Activated CD4-positive, CD25-positive, alpha-beta regulatory T cell treated with anti-CD3 and anti-CD28 coated beads, Interleukin-2, amount 50 U/mL, for 24 hours (primary cell): ENCODE data around the gene INPP5J.
"Not testable (repeated sequence)": the region's sequence is repeated elsewhere in the genome, so short reads cannot be mapped to it uniquely, and the experiment has no call there.

Experiments used
- ATAC-seq, 2 donors: fragments of 150-1000 bp; cut with Tn5 transposase; one replicate each; pipeline ENCODE4 v1.10.0; 2021; ENCODE audit warnings: mild to moderate bottlenecking in 1 of 2, moderate library complexity in 1 of 2

The INPP5J gene, protein sequence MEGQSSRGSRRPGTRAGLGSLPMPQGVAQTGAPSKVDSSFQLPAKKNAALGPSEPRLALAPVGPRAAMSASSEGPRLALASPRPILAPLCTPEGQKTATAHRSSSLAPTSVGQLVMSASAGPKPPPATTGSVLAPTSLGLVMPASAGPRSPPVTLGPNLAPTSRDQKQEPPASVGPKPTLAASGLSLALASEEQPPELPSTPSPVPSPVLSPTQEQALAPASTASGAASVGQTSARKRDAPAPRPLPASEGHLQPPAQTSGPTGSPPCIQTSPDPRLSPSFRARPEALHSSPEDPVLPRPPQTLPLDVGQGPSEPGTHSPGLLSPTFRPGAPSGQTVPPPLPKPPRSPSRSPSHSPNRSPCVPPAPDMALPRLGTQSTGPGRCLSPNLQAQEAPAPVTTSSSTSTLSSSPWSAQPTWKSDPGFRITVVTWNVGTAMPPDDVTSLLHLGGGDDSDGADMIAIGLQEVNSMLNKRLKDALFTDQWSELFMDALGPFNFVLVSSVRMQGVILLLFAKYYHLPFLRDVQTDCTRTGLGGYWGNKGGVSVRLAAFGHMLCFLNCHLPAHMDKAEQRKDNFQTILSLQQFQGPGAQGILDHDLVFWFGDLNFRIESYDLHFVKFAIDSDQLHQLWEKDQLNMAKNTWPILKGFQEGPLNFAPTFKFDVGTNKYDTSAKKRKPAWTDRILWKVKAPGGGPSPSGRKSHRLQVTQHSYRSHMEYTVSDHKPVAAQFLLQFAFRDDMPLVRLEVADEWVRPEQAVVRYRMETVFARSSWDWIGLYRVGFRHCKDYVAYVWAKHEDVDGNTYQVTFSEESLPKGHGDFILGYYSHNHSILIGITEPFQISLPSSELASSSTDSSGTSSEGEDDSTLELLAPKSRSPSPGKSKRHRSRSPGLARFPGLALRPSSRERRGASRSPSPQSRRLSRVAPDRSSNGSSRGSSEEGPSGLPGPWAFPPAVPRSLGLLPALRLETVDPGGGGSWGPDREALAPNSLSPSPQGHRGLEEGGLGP

DNA sequence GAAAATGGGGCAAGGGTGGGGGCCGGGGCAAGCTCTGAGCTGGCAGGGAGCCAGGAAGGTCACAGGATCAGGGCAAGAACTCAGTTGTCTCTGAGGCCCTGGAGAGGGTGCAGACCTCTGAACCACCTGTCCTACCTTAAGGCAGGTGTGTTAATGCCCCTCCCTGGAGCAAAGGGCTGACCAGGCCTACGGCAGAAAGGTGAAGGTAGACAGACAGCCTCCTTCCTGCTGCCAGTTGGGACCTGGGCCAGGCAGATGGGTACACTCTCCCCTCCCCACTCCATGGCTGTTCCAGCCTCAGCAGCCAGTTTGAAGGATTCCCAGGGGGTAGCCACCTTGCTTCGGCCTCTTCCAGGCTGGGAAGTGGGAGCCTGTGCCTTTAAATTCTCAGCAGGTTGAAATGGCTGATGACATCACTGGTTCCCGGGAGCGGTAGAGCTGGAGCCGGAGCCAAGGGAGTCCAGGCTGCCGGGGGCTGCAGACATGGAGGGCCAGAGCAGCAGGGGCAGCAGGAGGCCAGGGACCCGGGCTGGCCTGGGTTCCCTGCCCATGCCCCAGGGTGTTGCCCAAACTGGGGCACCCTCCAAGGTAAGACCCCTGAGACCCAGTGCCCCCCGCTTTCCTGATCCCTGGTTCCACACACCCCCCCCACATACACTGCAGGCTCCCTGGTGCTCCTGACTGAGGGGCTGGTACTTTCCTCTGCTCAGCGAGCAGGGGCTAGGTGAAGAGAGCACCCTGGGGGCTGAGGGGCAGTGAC, at the start of gene INPP5J:
Gene INPP5J, plus strand, starts transcription at position 435 of the 760 bp plus-strand sequence. Its CDS starts 49 bp downstream, at position 484.
- ATAC-seq: no peak

DNA sequence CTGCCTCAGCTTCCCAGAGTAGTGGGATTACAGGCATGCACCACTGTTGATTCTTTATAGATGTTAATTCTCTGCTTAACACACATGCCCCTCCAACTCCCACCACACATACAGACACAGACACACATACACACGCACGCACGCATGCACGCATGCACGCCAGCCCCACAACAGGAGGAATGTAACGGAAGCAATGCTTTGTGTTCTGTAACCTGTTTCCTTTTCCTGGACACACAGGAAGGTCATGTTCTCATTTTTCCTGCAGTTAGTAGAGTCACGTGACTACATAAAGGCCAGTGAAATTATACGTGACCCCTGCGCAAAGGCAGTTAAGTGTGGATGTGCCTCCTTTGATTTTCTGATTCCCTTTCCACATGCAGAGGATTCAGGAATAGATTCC, 49.6 kb upstream of the INPP5J start:
- not testable (repeated sequence) for ATAC-seq

DNA sequence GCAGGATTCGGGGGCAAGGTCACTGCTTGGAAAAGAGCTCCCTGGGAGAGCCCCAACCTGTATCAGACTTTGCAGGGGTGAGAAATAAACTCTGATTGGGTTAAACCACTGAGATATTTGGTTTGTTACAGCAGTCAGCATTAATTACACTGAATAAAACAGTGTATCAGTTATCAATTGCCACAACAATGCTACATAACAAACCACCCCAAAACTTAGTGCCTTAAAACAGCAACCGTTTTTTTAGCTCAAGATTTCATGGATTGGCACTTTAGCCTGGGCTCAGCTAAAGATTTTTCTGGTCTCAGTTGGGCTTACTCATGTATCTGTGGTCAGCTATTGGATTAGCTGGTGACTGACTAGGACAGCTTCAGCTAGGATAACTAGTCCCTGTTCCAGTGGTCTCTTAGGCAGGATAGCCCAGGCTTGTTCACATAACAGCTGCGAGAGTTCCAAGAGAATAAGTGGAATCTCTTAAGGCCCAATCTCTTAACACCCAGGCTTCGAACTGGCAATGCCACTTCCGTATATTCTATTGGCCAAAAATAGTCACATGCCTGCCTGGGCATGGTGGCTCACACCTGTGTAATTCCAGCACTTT, 49.1 kb upstream of the INPP5J start:
- ATAC-seq: not testable (repeated sequence)

DNA sequence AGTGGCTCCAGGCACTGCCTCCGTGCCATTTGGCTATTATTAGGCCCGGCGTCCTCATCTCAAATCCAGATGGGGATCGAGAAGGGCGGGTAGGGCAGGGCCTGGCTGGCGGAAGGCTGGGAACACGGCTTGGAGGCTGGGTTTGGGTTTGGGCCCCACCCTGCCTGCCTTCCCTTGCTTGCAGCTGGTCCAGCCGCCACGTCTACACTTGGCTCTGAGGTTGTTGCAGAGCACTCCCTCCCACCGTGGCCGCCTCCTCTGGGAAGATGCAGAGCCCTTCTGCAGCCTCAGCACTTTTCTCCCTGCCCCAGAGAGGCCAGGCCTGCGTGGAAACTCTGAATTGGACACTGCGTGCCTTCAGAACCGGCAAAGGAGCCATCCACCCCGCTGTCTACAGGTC, 46.8 kb upstream of the INPP5J start:
- ATAC-seq: no peak

DNA sequence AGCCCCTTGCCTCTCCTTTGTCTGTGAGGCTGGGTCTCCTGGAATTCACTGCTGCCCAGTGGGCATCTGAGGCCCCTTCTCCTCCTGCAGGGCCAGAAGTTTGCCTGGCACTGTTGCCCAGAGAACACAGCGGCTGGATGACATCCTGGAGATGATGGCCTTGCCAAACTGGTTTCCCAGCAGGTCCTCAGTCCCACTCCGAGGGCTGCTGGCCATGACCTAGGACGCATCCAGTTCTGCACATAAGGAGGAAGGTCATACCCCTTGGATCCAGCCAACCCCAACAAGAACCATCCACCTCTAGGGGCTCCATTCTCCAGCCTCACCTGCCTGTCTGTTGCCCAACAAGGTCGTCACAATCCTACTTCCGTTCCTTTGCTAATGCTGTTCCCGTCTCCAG, 45.1 kb upstream of the INPP5J start:
- no peak for ATAC-seq

DNA sequence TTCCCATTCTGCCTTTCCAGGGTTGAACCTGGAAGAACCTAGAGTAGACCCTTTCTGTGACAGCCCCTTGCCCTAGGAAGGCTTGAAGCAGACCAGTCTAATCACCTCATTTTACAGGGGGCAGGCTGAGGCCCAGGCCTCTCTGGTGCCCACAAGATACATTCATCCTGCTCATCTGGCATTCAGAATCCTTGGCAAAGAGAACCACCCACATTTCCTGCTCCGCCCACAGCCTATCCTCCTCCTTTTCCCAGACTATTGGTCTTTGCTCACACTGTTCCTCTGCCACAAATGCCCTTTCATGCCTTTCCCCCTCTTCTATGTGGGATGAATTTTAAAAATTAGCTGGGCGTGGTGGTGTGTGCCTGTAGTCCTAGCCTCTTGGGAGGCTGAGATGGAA, 44.4 kb upstream of the INPP5J start:
- ATAC-seq: not testable (repeated sequence)

DNA sequence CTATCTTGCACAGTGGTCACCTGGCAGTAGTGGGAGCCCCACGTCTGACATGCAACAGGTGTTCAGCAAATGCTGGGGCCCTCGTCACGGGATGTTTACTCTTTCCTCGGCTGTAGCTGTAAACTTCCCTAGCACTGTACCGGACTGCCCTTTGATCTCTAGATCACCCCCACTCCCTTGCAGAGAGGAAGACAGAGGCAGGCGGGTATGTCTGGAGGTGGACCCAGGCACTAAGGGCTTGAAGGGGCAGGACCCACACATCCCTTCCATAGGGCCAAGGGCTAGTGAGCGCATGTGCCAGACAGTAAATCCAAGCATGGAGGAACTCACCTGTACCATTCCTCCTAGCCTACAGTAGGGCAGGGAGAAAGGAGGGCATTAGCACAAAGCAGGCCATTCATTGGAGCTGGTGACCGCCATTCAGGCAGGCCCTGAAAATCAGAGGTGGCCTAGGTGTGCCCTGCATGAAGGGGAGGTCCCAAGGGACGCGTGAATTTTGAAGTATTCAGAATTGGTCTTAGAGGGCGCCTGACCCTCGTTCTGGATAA, 43.6 kb upstream of the INPP5J start:
- no peak for ATAC-seq

DNA sequence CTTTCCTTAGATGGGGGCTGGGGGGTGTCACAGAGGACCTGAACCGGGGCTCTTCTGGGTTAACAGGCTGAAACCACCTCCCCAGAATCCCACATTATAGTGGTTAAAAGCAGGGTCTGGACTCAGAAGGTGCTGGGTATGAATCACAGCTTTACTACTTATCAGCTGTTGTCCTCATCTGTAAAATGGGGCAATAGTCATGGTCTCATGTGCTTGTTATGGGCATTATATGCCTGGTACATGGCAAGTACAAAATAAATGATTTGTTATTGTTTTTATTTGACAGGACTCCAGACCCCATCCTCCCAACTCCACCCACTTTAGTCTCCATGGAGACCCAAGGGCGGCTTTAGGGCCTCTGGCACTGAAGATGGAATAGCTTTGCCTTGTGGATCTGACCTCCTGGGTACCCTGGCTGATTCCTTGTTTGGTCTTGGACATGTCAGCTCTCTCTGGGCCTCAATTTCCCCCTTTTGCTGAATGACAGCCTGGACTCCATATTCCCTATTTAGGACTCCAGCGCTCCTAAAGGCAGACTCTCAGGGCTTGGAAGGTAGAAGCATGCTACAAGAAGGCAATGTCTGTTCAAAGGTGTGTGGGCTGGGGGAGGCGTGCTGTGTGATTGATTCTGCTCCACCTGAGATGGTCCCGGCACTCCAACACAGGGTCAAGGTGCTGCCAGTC, 42.5 kb upstream of the INPP5J start:
- ATAC-seq: no peak

DNA sequence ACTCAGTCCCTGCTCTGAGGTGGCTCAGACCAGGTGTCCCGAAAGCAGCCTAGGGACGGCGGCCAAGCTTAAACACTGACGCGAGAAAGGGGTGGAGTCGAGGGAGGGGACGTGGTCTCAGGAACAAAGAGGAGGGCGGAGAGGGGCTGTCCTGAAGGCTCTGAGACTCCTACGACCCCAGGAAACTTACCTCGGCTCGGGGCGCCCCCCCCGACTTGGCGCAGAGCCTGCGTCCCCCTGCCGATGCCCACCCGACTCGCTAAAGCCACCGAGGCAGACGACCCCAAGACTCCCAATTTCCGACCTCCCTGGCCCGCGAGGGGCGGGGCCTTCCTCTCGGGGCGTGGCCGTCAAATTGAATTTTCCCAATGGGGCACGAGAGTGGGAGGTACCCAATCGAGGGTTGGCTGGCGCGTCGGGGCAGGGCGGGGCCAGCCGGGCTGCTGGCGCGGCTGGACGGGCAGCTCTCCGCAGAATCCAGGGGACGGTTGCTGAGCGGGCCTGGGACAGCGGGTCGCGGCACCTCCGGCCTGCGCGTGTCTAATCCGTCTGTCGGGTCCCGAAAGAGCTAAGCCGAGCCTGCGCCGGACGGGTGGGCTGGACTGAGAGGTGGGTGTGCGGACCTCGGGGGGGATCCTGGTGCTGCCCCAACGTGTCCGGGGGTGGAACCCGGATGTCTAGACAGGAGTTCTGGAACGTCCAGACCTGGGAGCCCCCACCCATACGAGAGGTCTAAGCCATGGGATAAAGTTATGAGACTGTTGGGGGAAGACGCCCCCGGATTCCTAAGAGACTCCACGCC, 41.7 kb upstream of the INPP5J start, which contains the start of gene SMTN:
Gene SMTN, plus strand, starts transcription at position 471 of the 802 bp plus-strand sequence. CDS start 1,941 bp downstream, outside the sequence.
- peak; percentile 63 to 66 for ATAC-seq

DNA sequence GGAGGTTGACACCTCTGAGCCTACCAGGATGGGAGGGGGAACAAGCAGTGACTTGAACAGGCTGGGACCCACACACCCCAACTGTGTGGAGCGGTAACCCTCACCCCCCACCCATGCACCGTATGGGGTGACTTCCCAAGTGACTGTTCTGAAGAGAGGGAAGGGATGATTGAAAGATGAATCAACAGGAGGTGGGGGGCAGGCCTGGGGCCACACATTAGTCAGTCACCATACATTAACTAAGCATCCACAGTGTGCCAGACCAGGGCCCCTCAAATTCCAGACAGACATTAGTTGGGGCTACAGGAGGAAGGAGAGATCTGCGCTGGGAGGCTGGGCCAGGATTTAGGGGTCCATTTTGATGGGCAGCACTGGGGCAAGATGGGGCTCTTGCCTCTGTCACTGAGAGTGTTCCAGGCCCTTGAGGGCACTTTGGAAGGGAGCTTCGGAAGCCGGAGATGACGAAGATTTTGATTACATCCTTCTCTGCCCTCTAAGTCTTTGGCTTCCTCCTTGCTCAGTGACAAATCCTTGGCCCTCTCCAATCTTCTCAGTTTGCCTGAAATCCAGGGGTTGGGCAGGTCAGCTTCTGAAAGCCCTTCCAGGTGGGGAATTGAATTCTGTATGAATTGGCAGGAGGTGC, 40.7 kb upstream of the INPP5J start:
- ATAC-seq: peak in 1 of 2 donors; percentile 11

DNA sequence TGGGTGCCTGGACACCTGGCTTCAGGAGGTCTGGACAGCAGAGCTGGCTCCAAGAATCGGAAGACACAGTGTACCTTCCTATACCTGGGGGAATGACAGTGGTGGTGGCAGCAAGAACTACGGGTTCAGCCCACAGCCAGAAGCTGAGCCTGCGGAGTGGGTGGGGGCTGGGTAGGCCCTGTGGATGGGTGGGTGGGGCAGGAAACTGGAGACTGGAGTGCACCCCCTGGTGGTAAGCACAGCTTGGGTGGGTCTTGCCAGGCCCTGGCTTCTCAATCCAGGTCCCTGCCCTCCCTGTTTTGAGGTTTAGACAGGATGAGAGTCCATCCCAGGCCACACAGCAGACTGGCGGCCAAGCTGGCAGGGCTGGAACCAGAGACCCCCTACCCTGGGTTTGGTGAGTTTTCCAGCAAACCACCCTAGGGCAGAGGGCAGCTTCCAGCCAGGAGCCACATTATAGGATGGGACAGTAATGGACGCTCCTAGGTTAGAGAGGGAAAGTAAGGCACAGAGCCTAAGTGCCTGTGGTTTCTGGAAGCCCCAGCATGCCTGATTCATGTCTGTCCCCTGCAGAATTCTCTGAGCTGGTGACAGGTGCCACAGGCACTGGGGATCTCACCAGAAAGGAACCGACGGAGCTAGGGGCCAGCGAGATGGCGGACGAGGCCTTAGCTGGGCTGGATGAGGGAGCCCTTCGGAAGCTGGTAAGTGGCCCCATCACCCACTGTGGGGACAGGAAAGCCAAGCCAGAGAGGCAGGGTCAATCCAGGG, 40.0 kb upstream of the INPP5J start:
- ATAC-seq: no peak

DNA sequence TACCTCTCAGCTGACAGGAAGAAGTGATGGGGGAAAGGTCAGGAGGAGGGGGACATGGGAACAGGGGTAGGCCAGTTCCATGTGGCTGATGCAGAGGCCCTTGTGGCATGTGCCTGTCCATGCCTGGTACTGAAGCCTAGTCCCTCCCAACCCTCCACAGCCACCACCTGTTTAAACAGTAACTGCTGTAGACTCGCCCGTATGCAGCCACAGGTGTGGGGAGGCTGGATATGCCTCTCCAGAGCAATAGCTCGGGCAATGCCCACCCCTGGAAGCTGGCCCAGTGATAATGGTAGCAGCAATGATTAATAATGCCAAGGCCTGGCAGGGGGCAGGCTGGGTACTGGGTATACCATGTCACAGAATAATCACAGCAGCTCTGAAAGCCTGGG, 39.4 kb upstream of the INPP5J start:
- ATAC-seq: no peak

DNA sequence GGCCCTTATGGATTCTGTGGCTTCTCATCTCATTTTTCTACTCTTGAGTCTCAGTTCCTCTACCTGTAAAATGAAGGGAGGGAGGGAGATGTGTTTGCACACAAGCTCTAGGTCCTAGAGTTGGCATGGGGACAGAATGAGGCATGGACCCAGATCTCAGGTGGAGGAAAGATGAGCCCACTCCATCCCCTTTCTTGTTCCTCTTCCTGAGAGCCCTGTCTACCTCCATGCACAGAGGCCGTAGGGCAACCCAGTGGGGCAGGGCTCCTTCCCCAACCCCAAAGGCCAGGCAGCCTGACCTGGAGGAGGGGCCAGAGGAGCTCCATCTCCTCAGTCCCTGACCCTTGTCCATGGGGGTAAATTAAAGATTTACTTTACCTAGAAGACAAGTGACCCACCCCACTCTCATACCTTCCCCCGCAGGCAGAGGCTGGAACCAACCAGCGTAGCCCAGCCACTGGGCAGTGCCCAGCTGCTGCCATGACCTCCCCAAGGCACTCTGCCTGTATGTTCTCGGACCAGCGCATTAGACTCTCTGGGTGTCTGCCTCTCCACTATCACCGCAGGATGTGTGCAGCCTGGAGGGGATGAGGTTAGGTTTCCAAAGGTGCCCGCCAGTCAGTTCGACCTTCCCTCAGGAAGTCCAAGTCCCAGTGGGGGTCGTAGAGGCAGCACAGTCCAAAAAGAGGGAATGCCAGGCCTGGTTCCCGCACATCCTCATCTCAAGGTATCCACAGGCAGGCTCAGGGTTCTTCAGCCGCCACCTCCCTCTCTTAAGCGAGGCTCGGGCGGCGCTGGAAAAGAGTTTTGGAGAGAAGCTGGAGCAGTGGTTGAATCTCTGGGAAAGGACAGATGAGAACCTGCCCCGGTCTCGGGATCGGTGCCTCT, 38.6 kb upstream of the INPP5J start:
- ATAC-seq: peak in 1 of 2 donors; percentile 2

DNA sequence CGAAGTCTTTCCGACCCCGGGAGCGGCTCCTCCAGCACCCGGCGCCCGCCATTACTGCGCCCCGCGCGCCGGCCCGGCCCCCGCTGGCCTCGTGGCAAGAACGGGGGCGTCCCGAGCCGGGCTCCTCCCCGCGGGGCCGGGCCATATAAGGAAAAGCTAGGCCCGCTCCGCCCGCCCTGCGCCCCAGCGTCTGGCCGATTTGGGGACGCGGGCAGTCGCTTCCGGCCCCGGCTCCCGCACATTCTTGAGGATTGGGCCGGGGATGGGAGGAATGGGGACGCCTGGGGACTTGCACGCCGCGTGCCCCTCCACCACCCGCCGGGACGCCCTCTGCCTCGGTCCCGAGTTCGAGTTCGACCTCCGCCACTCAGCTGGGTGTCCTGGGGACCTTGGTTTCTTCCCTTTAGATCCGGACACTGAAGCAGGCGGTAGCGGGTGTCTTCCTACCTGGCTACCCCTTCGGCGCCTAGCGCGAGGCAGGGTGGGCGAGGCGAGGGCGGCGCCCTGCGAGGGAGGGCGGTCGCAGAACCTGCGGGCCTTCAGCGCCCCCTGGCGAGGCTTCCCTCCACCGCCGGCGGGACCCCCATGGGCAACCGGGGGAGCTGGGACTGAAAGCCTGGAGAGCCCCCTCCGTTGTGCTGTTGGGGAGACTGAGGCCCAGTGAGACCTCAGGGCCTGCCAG, 37.8 kb upstream of the INPP5J start:
- peak; percentile 88 to 89 for ATAC-seq

DNA sequence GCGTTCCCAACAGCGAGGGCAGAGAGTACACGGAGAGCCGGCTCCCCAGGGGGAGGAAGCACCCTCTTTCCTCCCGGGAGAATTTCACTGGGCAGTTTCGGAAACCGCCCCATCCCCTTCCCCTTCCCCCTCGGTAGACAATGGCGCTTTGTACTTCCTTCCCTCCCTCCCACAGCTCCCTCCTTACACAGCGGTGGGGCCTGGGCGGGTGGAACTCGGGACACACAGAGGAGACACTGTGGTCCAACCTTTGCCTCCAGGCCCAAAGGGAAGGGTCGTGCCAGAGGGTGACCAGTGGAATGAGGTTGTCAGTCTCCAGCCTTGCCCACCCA, 37.3 kb upstream of the INPP5J start:
- no peak for ATAC-seq

DNA sequence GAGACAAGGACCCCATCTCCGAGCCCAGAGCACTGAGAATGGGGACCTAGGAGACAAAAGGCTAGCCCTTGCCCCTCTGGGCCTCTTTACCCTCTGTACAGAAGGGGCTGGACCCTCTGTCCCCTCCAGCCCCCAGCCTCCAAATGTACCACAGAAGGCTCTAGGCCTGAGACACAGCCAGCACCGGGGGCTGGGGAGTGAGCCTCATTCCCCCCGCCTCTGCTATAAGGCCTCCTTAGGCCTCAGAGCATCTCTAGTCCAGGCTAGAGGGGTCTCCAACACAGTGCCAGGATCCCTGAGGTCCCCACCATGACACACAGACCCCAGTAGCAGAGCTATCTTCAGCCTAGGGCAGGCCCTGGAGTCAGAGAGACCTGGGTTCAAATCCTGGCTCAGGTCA, 36.8 kb upstream of the INPP5J start:
- no peak for ATAC-seq

DNA sequence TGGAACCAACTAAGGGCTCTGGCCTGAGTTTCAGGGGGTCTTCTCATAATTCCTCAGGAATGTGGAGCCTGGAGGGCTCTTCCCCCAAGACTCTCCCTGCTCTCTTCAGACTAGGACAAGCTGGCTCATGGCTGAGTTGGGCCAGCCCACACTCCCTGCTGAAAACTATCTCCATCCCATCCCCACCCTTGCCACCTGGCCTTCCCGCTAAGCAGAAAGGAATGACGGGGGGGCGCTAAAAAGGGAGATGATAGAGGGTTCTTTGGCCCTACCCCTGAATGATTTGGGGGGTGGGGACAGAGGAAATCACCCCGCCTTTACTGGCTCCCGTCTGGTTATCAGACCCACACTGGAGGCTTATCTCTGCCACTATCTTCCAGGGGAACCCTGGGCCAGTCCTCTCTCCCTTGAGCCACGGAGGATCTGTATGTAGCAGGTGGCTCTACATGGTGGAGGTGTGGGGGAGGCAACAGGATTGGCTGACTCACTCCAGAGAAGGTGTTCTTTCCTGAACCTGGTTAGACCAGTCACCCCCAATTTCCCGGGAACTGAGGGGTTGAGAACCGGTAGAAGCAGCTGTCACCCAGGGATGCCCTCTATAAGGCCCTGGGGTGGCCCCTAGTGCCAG, 35.9 kb upstream of the INPP5J start:
- no peak for ATAC-seq
